ENCODE results near the gene CCDC13. TPM values are rescaled to one million over a fixed set of nuclear protein-coding genes. Genes with fewer than 3 reads are reported as not detected.

The CCDC13 gene
- total RNA-seq, 4 donors from 2014 or later, result 2.9 to 6.6 (median 3.3) TPM; not detected in 1

DNA sequence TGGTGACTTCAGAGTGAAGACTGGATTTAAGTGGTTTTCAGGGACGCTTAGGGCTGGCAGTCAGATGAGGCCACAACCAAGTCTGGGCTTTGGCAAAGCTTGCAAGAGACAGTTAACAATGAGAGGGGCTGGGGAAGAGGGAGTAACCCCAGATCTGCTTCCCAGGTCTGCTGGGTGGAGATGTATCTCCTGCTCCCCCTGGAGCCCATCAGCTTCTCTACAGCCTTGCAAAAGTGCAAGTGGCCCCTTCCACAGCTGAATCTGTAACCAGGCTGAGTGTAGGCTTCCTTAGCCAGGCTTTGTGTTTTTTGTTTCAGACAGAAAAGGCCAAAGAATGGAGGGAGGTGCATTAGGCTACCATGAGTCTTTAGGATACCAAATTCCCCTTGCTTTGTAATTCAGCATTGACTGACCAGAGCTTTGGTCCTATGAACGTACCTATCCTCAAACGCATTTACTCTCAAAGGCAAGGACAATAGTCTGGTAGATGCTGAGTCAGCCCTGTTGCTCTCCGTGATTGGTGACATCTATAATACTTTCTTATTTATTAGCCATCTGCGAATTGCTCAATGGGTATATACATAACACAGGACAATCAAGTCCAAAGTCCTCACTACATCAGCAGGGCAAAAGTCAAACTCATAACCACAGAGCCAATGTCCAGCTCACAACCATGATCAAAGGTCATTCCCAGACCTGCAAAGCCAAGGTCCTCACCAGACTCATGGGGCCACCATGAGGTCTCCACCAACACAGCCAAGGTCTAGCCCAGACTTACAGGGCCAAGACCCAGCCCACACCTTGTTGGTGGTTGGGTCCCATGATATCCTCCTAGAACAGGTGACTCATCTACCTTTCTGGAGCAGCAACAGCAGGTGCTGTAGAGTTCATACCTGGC lies 17.1 kb downstream of the CCDC13 start:
- no peak for TF ChIP-seq CTCF (IDR thresholded peaks at IDR 0.05; ENCODE audit: low read depth)

DNA sequence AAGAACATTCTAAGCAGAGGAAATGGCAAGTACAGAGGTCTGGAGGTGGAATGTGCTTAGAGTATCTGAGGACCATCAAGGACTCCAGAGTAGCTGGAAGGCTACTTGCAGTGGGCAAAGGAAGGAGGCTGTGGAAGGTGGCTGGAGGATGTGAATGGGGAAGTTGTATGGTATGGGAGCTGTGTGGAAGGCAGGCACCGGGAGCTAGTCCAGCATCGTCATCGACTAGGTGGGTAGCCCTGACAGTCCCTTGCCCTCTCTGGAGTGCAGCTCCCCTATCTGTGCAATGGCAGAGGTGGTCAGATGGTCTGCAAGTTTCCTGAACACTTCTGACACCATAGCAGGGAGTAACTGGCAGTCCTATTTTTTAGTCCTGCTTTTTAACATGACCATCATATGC lies 19.3 kb downstream of the CCDC13 start:
- TF ChIP-seq CTCF (IDR thresholded peaks at IDR 0.05; ENCODE audit: low read depth), result no peak

DNA sequence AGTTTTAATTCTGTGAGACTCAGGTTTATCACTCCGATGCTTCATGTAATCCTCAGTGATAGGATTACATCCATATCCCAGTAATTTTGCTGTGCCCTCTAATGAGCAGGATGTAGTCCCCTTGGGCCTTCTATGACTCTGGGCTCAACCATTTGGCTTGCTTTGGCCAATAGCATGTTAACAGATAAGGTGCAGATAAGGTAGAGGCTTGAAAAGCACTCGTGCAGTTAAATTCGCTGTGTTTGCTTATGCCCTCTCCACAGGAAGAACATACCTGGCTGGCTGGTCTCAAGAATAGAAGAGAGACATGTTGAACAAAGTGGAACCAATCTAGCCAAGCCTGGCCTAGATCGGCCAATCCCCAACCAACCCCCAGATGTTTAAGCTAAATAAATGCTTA lies 20.1 kb downstream of the CCDC13 start:
- TF ChIP-seq CTCF (IDR thresholded peaks at IDR 0.05; ENCODE audit: low read depth), result no peak

GRCh38 chr3:42752441-42752840 lies 20.6 kb downstream of the CCDC13 start:
- TF ChIP-seq CTCF (IDR thresholded peaks at IDR 0.05; ENCODE audit: low read depth), result no peak

- TF ChIP-seq CTCF (IDR thresholded peaks at IDR 0.05; ENCODE audit: low read depth), result no peak
Measured at GRCh38 chr3:42751609-42752008, 21.4 kb downstream of the CCDC13 start.

- no peak for TF ChIP-seq CTCF (IDR thresholded peaks at IDR 0.05; ENCODE audit: low read depth)
Measured at GRCh38 chr3:42750834-42751233, 22.2 kb downstream of the CCDC13 start.

- TF ChIP-seq CTCF (IDR thresholded peaks at IDR 0.05; ENCODE audit: low read depth), result no peak
Measured at GRCh38 chr3:42749753-42750231, 23.3 kb downstream of the CCDC13 start.
